Parathyroid adenoma (tissue), 2 donors: ENCODE data around the gene GUCY1A2.

Source experiments
- H2AFZ ChIP-seq: fragments of 300-600 bp; sonication (generic); one replicate; pipeline ENCODE4 v1.7.0; 2017; ENCODE audit warnings: antibody characterized with exemption, mild to moderate bottlenecking
- H3K27ac ChIP-seq: fragments of 300-600 bp; sonication (generic); one replicate; pipeline ENCODE4 v1.7.0; 2017
- H3K27me3 ChIP-seq: fragments of 300-600 bp; sonication (generic); one replicate; pipeline ENCODE4 v1.7.0; 2017; ENCODE audit warnings: low read length; ENCODE audit not compliant: control insufficient read depth, insufficient read depth
- H3K36me3 ChIP-seq: fragments of 300-600 bp; sonication (generic); one replicate; pipeline ENCODE4 v1.7.0; 2017; ENCODE audit warnings: low read length; ENCODE audit not compliant: control insufficient read depth, insufficient read depth
- H3K4me1 ChIP-seq: fragments of 300-600 bp; sonication (generic); one replicate; pipeline ENCODE4 v1.7.0; 2017; ENCODE audit warnings: control low read depth
- H3K4me2 ChIP-seq: fragments of 300-600 bp; sonication (generic); one replicate; pipeline ENCODE4 v1.7.0; 2017; ENCODE audit warnings: low read length
- H3K4me3 ChIP-seq: fragments of 300-600 bp; sonication (generic); one replicate; pipeline ENCODE4 v1.7.0; 2017; ENCODE audit warnings: low read depth, low read length
- H3K79me2 ChIP-seq: fragments of 300-600 bp; sonication (generic); one replicate; pipeline ENCODE4 v1.7.0; 2017; ENCODE audit warnings: control low read depth
- H3K9ac ChIP-seq: fragments of 300-600 bp; sonication (generic); one replicate; pipeline ENCODE4 v1.7.0; 2017; ENCODE audit warnings: mild to moderate bottlenecking
- H3K9me3 ChIP-seq: fragments of 300-600 bp; sonication (generic); one replicate; pipeline ENCODE4 v1.7.0; 2017; ENCODE audit warnings: low read length; ENCODE audit not compliant: control insufficient read depth
- TF ChIP-seq, protein P1 (sequence below): fragments of 300-600 bp; sonication (generic); IDR thresholded peaks from one replicate; pipeline ENCODE4 v1.7.0; 2017; ENCODE audit warnings: antibody characterized with exemption, mild to moderate bottlenecking
- donor health status: primary hyperparathyroidism.

The GUCY1A2 gene

DNA sequence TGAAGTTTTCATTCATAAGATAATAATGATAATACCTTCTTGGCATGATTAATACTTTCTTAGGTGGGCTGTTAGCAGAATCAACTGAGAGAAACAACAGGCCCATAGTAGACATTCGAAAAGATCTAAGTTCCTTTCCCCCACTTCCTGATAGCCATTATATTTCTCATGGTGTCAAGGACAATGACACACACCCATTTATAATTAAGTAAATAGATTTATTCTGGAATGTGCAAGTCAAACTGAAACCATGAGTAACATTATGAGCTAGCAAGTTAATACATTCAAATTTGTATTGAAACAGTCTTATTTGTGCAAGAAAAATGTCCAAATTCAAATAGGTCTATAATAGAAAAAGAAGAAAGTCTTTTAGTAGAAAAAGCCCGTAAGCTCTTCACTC is 301.1 kb downstream of the GUCY1A2 start:
- no peak overlapping the region for H3K27ac ChIP-seq
- H3K27me3 ChIP-seq = no peaks in the 10 kb centered on the region
- no peaks in the 10 kb centered on the region for H3K9me3 ChIP-seq
- TF ChIP-seq, protein P1, sequence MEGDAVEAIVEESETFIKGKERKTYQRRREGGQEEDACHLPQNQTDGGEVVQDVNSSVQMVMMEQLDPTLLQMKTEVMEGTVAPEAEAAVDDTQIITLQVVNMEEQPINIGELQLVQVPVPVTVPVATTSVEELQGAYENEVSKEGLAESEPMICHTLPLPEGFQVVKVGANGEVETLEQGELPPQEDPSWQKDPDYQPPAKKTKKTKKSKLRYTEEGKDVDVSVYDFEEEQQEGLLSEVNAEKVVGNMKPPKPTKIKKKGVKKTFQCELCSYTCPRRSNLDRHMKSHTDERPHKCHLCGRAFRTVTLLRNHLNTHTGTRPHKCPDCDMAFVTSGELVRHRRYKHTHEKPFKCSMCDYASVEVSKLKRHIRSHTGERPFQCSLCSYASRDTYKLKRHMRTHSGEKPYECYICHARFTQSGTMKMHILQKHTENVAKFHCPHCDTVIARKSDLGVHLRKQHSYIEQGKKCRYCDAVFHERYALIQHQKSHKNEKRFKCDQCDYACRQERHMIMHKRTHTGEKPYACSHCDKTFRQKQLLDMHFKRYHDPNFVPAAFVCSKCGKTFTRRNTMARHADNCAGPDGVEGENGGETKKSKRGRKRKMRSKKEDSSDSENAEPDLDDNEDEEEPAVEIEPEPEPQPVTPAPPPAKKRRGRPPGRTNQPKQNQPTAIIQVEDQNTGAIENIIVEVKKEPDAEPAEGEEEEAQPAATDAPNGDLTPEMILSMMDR = no peak
- H3K4me3 ChIP-seq = no peak overlapping the region
- no peaks in the 10 kb centered on the region for H3K79me2 ChIP-seq
- H3K4me1 ChIP-seq = no peaks in the 10 kb centered on the region
- no peak overlapping the region for H2AFZ ChIP-seq
- no peak overlapping the region for H3K4me2 ChIP-seq
- H3K9ac ChIP-seq = no peak overlapping the region
- no peaks in the 10 kb centered on the region for H3K36me3 ChIP-seq

DNA sequence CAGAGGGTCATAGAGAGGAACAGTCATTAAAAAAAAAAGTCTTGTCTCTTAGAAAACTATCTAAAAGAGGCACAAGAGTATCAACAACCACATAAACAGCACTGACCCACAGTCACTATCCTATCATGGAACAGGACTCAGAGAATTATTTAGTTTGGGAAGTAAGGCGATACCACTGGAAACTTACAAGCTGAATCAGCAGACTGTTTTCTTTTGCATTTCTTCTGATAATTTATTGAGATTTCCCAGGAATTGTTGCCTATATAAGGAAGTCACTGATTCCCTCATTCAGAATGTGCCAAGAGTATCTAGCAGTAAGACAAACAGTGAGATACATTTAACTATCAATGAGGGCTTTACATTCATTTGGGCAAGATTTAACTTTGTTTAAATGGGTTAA is 304.1 kb downstream of the GUCY1A2 start:
- Histone ChIP-seq H2AFZ (no peak overlapping the region), H3K27ac (no peak overlapping the region), H3K9me3 (no peaks in the 10 kb centered on the region), H3K4me2 (no peak overlapping the region), H3K4me3 (no peak overlapping the region), H3K4me1 (no peaks in the 10 kb centered on the region), H3K27me3 (no peaks in the 10 kb centered on the region), H3K79me2 (no peaks in the 10 kb centered on the region), H3K36me3 (no peaks in the 10 kb centered on the region), H3K9ac (no peak overlapping the region)
- TF ChIP-seq, protein P1 = no peak

DNA sequence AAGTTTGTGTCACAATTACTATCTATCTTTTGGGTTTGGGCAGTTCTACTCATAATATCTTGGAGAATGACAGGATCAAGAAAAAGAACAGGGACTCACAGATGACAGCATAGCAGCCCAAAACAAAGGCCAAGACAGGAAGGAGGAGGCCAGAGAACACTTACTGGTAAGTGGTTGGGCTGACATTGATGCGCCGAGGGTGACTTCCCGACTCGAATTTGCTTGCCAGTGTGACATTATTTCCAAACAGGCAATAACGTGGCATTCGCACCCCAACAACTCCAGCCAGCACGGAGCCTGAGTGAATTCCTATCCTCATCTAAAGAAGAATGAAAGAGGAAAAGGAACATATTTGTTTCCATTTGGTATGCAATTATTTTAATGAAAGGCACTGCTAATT is 309.9 kb downstream of the GUCY1A2 start:
- TF ChIP-seq, protein P1 = no peak
- H3K4me2 ChIP-seq = no peak overlapping the region
- no peaks in the 10 kb centered on the region for H3K4me1 ChIP-seq
- H3K79me2 ChIP-seq = no peaks in the 10 kb centered on the region
- H3K9ac ChIP-seq = no peak overlapping the region
- no peak overlapping the region for H3K27ac ChIP-seq
- no peaks in the 10 kb centered on the region for H3K27me3 ChIP-seq
- H3K4me3 ChIP-seq = no peak overlapping the region
- H2AFZ ChIP-seq = no peak overlapping the region
- no peaks in the 10 kb centered on the region for H3K36me3 ChIP-seq
- no peaks in the 10 kb centered on the region for H3K9me3 ChIP-seq

DNA sequence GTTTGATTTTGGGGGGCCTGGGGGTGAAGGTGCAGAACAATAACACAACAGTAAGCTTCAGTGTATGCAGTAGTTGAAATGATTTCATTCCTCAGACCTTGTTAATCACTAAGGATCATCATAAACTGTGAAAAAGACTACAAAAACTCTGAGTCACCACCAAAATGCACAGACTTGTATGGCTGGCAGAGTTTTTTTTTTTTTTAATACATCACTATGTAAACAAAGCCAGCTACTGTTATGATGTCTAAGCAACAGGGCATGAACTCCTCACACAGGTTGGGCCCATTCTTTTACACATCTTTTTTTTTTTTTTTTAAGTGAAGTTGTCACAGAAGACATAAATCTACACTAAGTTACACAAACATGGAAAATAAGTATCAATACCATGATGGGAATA is 311.9 kb downstream of the GUCY1A2 start:
- H3K79me2 ChIP-seq = no peaks in the 10 kb centered on the region
- no peak overlapping the region for H3K4me3 ChIP-seq
- no peak overlapping the region for H2AFZ ChIP-seq
- no peak overlapping the region for H3K27ac ChIP-seq
- no peaks in the 10 kb centered on the region for H3K27me3 ChIP-seq
- no peak overlapping the region for H3K9ac ChIP-seq
- TF ChIP-seq, protein P1 = no peak
- no peaks in the 10 kb centered on the region for H3K4me1 ChIP-seq
- H3K9me3 ChIP-seq = no peaks in the 10 kb centered on the region
- H3K36me3 ChIP-seq = no peaks in the 10 kb centered on the region
- H3K4me2 ChIP-seq = no peak overlapping the region

DNA sequence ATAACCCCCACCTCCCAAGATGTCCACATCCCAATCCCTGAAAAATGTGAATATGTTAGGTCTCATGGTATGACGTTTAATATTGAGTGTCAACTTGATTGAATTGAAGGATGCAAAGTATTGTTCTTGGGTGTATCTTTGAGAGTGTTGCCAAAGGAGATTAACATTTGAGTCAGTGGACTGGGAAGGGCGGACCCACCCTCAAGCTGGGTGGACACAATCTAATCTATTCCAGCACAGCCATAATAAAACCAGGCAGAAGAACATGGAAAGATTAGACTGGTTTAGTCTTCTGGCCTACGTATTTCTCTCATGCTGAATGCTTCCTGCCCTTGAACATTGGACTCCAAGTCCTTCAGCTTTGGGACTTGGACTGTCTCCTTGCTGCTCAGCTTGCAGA is 315.5 kb downstream of the GUCY1A2 start:
- no peak overlapping the region for H3K4me3 ChIP-seq
- H3K27ac ChIP-seq = no peak overlapping the region
- H3K9ac ChIP-seq = no peak overlapping the region
- H3K9me3 ChIP-seq = no peaks in the 10 kb centered on the region
- H3K27me3 ChIP-seq = no peaks in the 10 kb centered on the region
- H3K4me2 ChIP-seq = no peak overlapping the region
- no peaks in the 10 kb centered on the region for H3K4me1 ChIP-seq
- no peak overlapping the region for H2AFZ ChIP-seq
- no peaks in the 10 kb centered on the region for H3K36me3 ChIP-seq
- H3K79me2 ChIP-seq = no peaks in the 10 kb centered on the region
- TF ChIP-seq, protein P1 = no peak
